Measurements from ENCODE around the gene HARS1. TPM values are rescaled to one million over a fixed set of nuclear protein-coding genes. Genes with fewer than 3 reads are reported as not detected.
A peak's percentile ranks its signal among the peaks of the same experiment; 100 is the strongest.
"Not testable (repeated sequence)": the region's sequence is repeated elsewhere in the genome, so short reads cannot be mapped to it uniquely, and the experiment has no call there.

HARS1 gene
- 10 to 100 TPM; 77.3 to 81.5 TPM for total RNA-seq

- Mint-ChIP-seq H3K27ac (peak within 1 kb of the TSS; percentile 96), H3K36me3 (peaks cover 22% of the 10 kb centered on the region), H3K4me1 (peaks cover 35% of the 10 kb centered on the region), H3K4me3 (peak within 1 kb of the TSS; percentile 97), H3K9me3 (no peaks in the 10 kb centered on the region), H3K27me3 (no peaks in the 10 kb centered on the region)
- DNase-seq: peak; percentile 78
- peak; percentile 93 for ATAC-seq (ENCODE audit: low read depth)
- POLR2A ChIA-PET: interaction anchor here (0.6 to 2.2 kb wide), 20 partner anchors 9 to 290 kb away, joined by 3 to 25 read pairs (median 4); partner anchors contain the start of genes APBB3, DND1, EIF4EBP3 and IK
Measured at GRCh38 chr5:140690941-140691924, at the start of gene HARS1, which contains the start of gene HARS2. Gene HARS1 (minus strand): TSS chr5:140691370. CDS start chr5:140691304, 66 bp downstream. Gene HARS2 (plus strand): TSS chr5:140691455. CDS start chr5:140691649, 194 bp downstream.

GRCh38 chr5:140737486-140737885 lies 46.3 kb upstream of the HARS1 start:
- no peaks in the 10 kb centered on the region for H3K36me3 Mint-ChIP-seq
- ATAC-seq (ENCODE audit: low read depth) (no peak), DNase-seq (no peak)
- H3K27me3 Mint-ChIP-seq: no peaks in the 10 kb centered on the region
- POLR2A ChIA-PET: no interaction called here
- peaks cover 15% of the 10 kb centered on the region for H3K9me3 Mint-ChIP-seq
- no peak overlapping the region for H3K27ac Mint-ChIP-seq
- H3K4me1 Mint-ChIP-seq: peaks cover 2% of the 10 kb centered on the region
- H3K4me3 Mint-ChIP-seq: no peak overlapping the region

- POLR2A ChIA-PET: no interaction called here
- no peak for DNase-seq
- Mint-ChIP-seq H3K27me3 (peaks cover 6% of the 10 kb centered on the region), H3K4me3 (no peak overlapping the region), H3K4me1 (no peaks in the 10 kb centered on the region), H3K9me3 (peaks cover 9% of the 10 kb centered on the region), H3K36me3 (no peaks in the 10 kb centered on the region), H3K27ac (no peak overlapping the region)
- no peak for ATAC-seq (ENCODE audit: low read depth)
Measured at GRCh38 chr5:140734354-140734753, 43.2 kb upstream of the HARS1 start.

GRCh38 chr5:140733098-140733497 lies 41.9 kb upstream of the HARS1 start:
- no peak overlapping the region for H3K4me3 Mint-ChIP-seq
- H3K4me1 Mint-ChIP-seq: no peaks in the 10 kb centered on the region
- peaks cover 9% of the 10 kb centered on the region for H3K27me3 Mint-ChIP-seq
- POLR2A ChIA-PET: no interaction called here
- ATAC-seq (ENCODE audit: low read depth): no peak
- no peak overlapping the region for H3K27ac Mint-ChIP-seq
- H3K36me3 Mint-ChIP-seq: no peaks in the 10 kb centered on the region
- no peak for DNase-seq
- H3K9me3 Mint-ChIP-seq: peaks cover 9% of the 10 kb centered on the region

GRCh38 chr5:140725799-140726471 lies 34.8 kb upstream of the HARS1 start:
- peak overlapping the region; percentile 65 for H3K27ac Mint-ChIP-seq
- H3K27me3 Mint-ChIP-seq: peaks cover 23% of the 10 kb centered on the region
- H3K9me3 Mint-ChIP-seq: no peaks in the 10 kb centered on the region
- DNase-seq (peak; percentile 65), ATAC-seq (ENCODE audit: low read depth) (peak; percentile 96)
- POLR2A ChIA-PET: interaction anchor here (0.7 to 1.1 kb wide), 3 partner anchors 15 to 486 kb away, joined by 3 to 4 read pairs (median 4); partner anchors contain the start of gene ZMAT2
- no peaks in the 10 kb centered on the region for H3K36me3 Mint-ChIP-seq
- H3K4me3 Mint-ChIP-seq: peak overlapping the region; percentile 84
- peaks cover 11% of the 10 kb centered on the region for H3K4me1 Mint-ChIP-seq

DNA sequence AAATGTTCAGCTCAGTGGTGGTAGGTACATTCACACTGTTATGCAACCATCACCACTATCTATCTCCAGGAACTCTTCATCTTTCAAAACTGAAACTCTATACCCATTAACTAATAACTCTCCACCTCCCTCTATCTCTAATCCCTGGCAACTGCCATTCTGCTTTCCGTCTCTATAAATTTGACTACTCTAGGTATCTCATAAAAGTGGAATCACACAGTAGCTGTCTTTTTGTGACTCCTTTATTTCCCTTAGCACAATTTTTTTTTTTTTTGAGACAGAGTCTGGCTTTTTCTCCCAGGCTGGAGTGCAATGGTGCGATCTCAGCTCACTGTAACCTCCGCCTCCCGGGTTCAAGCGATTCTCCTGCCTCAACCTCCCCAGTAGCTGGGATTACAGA lies 30.2 kb upstream of the HARS1 start:
- Mint-ChIP-seq H3K27me3 (peaks cover 14% of the 10 kb centered on the region), H3K4me1 (peaks cover 14% of the 10 kb centered on the region)
- POLR2A ChIA-PET: interaction anchor here (0.7 kb wide), 1 partner anchor 546 kb away, joined by 3 read pairs; no protein-coding TSS in a partner anchor
- not testable (repeated sequence) for DNase-seq; H3K9me3 Mint-ChIP-seq; H3K27ac Mint-ChIP-seq; ATAC-seq (ENCODE audit: low read depth); H3K36me3 Mint-ChIP-seq; H3K4me3 Mint-ChIP-seq

DNA sequence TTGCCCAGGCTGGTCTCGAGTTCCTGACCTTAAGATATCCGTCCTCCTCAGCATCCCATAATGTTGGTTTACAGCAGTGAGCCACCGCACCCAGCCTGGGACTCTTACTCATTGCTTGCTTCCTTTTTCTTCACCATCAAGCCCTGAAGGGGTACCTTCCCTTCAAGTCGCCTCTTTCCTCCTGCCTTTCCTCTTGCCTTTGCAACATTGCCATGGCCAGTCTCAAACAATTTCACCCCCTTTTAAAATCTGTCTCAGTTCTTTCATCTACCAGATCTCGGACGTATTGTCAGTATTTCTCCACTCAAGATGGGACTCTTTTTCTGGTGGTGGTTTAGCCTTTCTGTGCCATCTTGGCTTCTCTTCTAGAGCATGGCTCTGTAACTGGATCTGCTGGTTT lies 29.6 kb upstream of the HARS1 start:
- POLR2A ChIA-PET: interaction anchor here (0.7 kb wide), 1 partner anchor 545 kb away, joined by 3 read pairs; no protein-coding TSS in a partner anchor
- H3K4me1 Mint-ChIP-seq; H3K27ac Mint-ChIP-seq; H3K36me3 Mint-ChIP-seq; ATAC-seq (ENCODE audit: low read depth); DNase-seq; H3K9me3 Mint-ChIP-seq: not testable (repeated sequence)
- Mint-ChIP-seq H3K27me3 (peaks cover 14% of the 10 kb centered on the region), H3K4me3 (peak overlapping the region; percentile 14)

DNA sequence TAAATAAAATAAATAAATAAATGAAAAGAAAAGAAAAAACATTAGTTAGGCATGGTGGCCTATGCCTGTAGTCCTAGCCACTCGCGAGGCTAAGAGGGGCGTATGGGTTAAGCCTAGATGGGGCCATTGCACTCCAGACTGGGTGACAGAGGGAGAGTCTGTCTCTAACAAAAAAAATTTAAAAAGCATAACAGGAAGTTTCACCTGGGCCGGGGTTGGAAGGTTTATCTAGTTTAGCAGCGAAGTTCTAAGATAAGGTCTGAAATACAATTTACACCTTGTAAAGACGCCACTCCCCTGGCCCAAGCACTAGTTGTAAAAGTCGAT lies 27.1 kb upstream of the HARS1 start:
- POLR2A ChIA-PET: no interaction called here
- H3K4me1 Mint-ChIP-seq: peaks cover 3% of the 10 kb centered on the region
- no peaks in the 10 kb centered on the region for H3K36me3 Mint-ChIP-seq
- no peaks in the 10 kb centered on the region for H3K9me3 Mint-ChIP-seq
- H3K27ac Mint-ChIP-seq: no peak overlapping the region
- ATAC-seq (ENCODE audit: low read depth) (no peak), DNase-seq (no peak)
- peaks cover 16% of the 10 kb centered on the region for H3K27me3 Mint-ChIP-seq
- no peak overlapping the region for H3K4me3 Mint-ChIP-seq

DNA sequence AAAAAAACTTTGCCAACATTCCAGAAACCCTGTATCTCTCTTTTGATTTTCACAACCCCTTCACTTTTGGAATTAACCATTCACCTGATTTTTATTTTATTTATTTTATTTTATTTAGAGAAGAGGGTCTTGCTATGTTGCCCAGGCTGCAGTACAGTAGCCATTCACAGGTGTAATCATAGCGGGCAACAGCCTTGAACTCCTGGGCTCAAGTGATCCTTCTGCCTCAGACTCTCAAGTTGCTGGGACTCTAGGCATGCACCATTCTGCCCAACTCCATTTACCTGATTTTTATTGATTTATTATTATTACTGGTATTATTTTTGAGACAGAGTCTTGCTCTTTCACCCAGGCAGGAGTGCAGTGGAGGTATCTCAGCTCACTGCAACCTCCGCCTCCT lies 25.1 kb upstream of the HARS1 start:
- H3K4me3 Mint-ChIP-seq, POLR2A ChIA-PET, H3K27ac Mint-ChIP-seq: not testable (repeated sequence)

GRCh38 chr5:140713562-140714094 lies 22.5 kb upstream of the HARS1 start:
- Mint-ChIP-seq H3K36me3 (no peaks in the 10 kb centered on the region), H3K4me1 (peaks cover 14% of the 10 kb centered on the region), H3K9me3 (no peaks in the 10 kb centered on the region), H3K4me3 (no peak overlapping the region), H3K27me3 (peaks cover 6% of the 10 kb centered on the region), H3K27ac (no peak overlapping the region)
- POLR2A ChIA-PET: no interaction called here
- ATAC-seq (ENCODE audit: low read depth) (no peak), DNase-seq (no peak)

More for the DNA sequence above, 25.1 kb upstream of the HARS1 start:
- H3K4me1 Mint-ChIP-seq: peaks cover 11% of the 10 kb centered on the region
- not testable (repeated sequence) for ATAC-seq (ENCODE audit: low read depth); H3K9me3 Mint-ChIP-seq; DNase-seq; H3K36me3 Mint-ChIP-seq; H3K27me3 Mint-ChIP-seq

GRCh38 chr5:140711794-140712193 lies 20.6 kb upstream of the HARS1 start:
- Mint-ChIP-seq H3K4me1 (peaks cover 14% of the 10 kb centered on the region), H3K9me3 (no peaks in the 10 kb centered on the region), H3K27me3 (peaks cover 6% of the 10 kb centered on the region), H3K4me3 (peak overlapping the region; percentile 89), H3K27ac (no peak overlapping the region), H3K36me3 (peaks cover 2% of the 10 kb centered on the region)
- no peak for DNase-seq
- POLR2A ChIA-PET: interaction anchor here (0.7 to 2.2 kb wide), 6 partner anchors 11 to 154 kb away, joined by 3 to 20 read pairs (median 4); partner anchors contain the start of genes APBB3, HARS1, HARS2 and SLC35A4
- ATAC-seq (ENCODE audit: low read depth): no peak

- Mint-ChIP-seq H3K36me3 (peaks cover 5% of the 10 kb centered on the region), H3K27ac (peak overlapping the region; percentile 95), H3K4me3 (peak overlapping the region; percentile 89), H3K27me3 (peaks cover 6% of the 10 kb centered on the region), H3K4me1 (peaks cover 16% of the 10 kb centered on the region), H3K9me3 (no peaks in the 10 kb centered on the region)
- POLR2A ChIA-PET: interaction anchor here (0.7 to 2.2 kb wide), 11 partner anchors 10 to 609 kb away, joined by 3 to 20 read pairs (median 5); partner anchors contain the start of genes ANKHD1, APBB3, HARS1 and HARS2
- DNase-seq (peak; percentile 75), ATAC-seq (ENCODE audit: low read depth) (peak; percentile 91)
Measured at GRCh38 chr5:140710899-140711552, 19.9 kb upstream of the HARS1 start.
